IMR-90 (cell line): ENCODE measurements around the gene PLD5. TPM values are rescaled to one million over a fixed set of nuclear protein-coding genes. Genes with fewer than 3 reads are reported as not detected.
A peak's percentile ranks its signal among the peaks of the same experiment; 100 is the strongest.

Source experiments
- ATAC-seq: fragments of 200-7000 bp; cut with Tn5 transposase; 2 replicates; pipeline ENCODE4 v1.9.1; 2020; ENCODE audit warnings: low read depth, mild to moderate bottlenecking, moderate library complexity
- BruUV-seq: library from RNA; stranded (reverse); fragments of 400-500 nt; replicated peaks from 2 replicates; lab custom pipeline; 2021; lab: Mats Ljungman, UMichigan
- CTCF ChIA-PET: fragments of 300-600 bp; formaldehyde crosslinking; extraction: SDS; loops from one replicate; lab custom pipeline; 2021; ENCODE audit warnings: antibody characterized with exemption; lab: Yijun Ruan, JAX
- POLR2A ChIA-PET: fragments of 300-600 bp; sonication (Branson Sonifier 250); formaldehyde crosslinking; loops from one replicate; lab custom pipeline; 2022; ENCODE audit warnings: antibody characterized with exemption; ENCODE audit not compliant: unreplicated experiment; lab: Charles Lee
- DNase-seq: peaks from one replicate; pipeline ENCODE4 v3.0.0; 2013
- H2AFZ ChIP-seq: replicated peaks from 2 replicates; pipeline ENCODE3; 2013; ENCODE audit warnings: low read length, mild to moderate bottlenecking; ENCODE audit not compliant: poor library complexity
- H2AK5ac ChIP-seq: 2 replicates; pipeline ENCODE4 v1.6.1; 2013; ENCODE audit warnings: low read depth, low read length, inconsistent platforms
- H2AK9ac ChIP-seq: replicated peaks from 2 replicates; pipeline ENCODE3; 2013; ENCODE audit warnings: mild to moderate bottlenecking, low read depth, low read length, moderate library complexity; ENCODE audit not compliant: poor library complexity
- H2BK120ac ChIP-seq: 2 replicates; pipeline ENCODE4 v1.6.1; 2013; ENCODE audit warnings: low read depth, low read length, inconsistent platforms
- H2BK15ac ChIP-seq: 3 replicates; pipeline ENCODE4 v1.6.1; 2013; ENCODE audit warnings: low read depth, low read length, inconsistent platforms
- H2BK20ac ChIP-seq: 2 replicates; pipeline ENCODE4 v1.6.1; 2013; ENCODE audit warnings: low read depth, mild to moderate bottlenecking, inconsistent platforms, low read length, moderate library complexity
- H2BK5ac ChIP-seq: 2 replicates; pipeline ENCODE4 v1.6.1; 2013; ENCODE audit warnings: mild to moderate bottlenecking, low read depth, low read length, inconsistent platforms; ENCODE audit not compliant: poor library complexity, severe bottlenecking
- H3K14ac ChIP-seq: replicated peaks from 2 replicates; pipeline ENCODE4 v1.6.1; 2013; ENCODE audit warnings: low read depth, low read length, inconsistent platforms
- H3K18ac ChIP-seq: 2 replicates; pipeline ENCODE4 v1.6.1; 2013; ENCODE audit warnings: low read depth, low read length, control low read depth
- H3K23ac ChIP-seq: 2 replicates; pipeline ENCODE4 v1.6.1; 2013; ENCODE audit warnings: low read depth, low read length, inconsistent platforms
- H3K27ac ChIP-seq: 2 replicates; pipeline ENCODE4 v1.5.1; 2013; ENCODE audit warnings: mild to moderate bottlenecking, control low read depth, low read length; ENCODE audit not compliant: insufficient read depth
- H3K27me3 ChIP-seq: 2 replicates; pipeline ENCODE4 v1.6.1; 2013; ENCODE audit warnings: low read length; ENCODE audit not compliant: control insufficient read depth, insufficient read depth
- H3K36me3 ChIP-seq: 2 replicates; pipeline ENCODE4 v1.6.1; 2013; ENCODE audit warnings: low read length, mixed read lengths; ENCODE audit not compliant: control insufficient read depth, insufficient read depth
- H3K4ac ChIP-seq: 2 replicates; pipeline ENCODE4 v1.6.1; 2013; ENCODE audit warnings: low read depth, low read length, inconsistent platforms
- H3K4me1 ChIP-seq: 2 replicates; pipeline ENCODE4 v1.6.1; 2013; ENCODE audit warnings: low read length, mixed read lengths; ENCODE audit not compliant: control insufficient read depth, insufficient read depth
- H3K4me2 ChIP-seq: 2 replicates; pipeline ENCODE4 v1.6.1; 2013; ENCODE audit warnings: low read depth, mild to moderate bottlenecking, control low read depth, low read length, moderate library complexity
- H3K4me3 ChIP-seq: 2 replicates; pipeline ENCODE4 v1.5.1; 2013; ENCODE audit warnings: low read depth, mild to moderate bottlenecking, control low read depth, low read length, moderate library complexity; ENCODE audit not compliant: insufficient read depth
- H3K56ac ChIP-seq: 2 replicates; pipeline ENCODE4 v1.6.1; 2013; ENCODE audit warnings: low read length, inconsistent platforms; ENCODE audit not compliant: insufficient read depth; ENCODE audit errors: extremely low read depth
- H3K79me1 ChIP-seq, 2 experiments: 2 replicates each; pipeline ENCODE4 v1.6.1; 2013; ENCODE audit warnings: low read length in 2 of 2, inconsistent platforms in 1 of 2, low read depth in 1 of 2
- H3K9ac ChIP-seq: 2 replicates; pipeline ENCODE4 v1.6.1; 2013; ENCODE audit warnings: low read depth, low read length, control low read depth
- H3K9me1 ChIP-seq: 2 replicates; pipeline ENCODE4 v1.6.1; 2013; ENCODE audit warnings: low read length, inconsistent platforms; ENCODE audit not compliant: insufficient read depth
- H3K9me3 ChIP-seq: 2 replicates; pipeline ENCODE4 v1.6.1; 2013; ENCODE audit warnings: low read length; ENCODE audit not compliant: control insufficient read depth, insufficient read depth
- H4K20me1 ChIP-seq: 2 replicates; pipeline ENCODE4 v1.6.1; 2013; ENCODE audit warnings: low read length, inconsistent platforms; ENCODE audit not compliant: insufficient read depth
- H4K5ac ChIP-seq: 2 replicates; pipeline ENCODE4 v1.6.1; 2013; ENCODE audit warnings: mild to moderate bottlenecking, low read depth, low read length, control low read depth
- H4K8ac ChIP-seq, 2 experiments: 2 replicates each; pipeline ENCODE4 v1.6.1; 2013; ENCODE audit warnings: low read depth in 2 of 2, low read length in 2 of 2, control low read depth in 1 of 2, inconsistent platforms in 1 of 2
- H4K91ac ChIP-seq: 2 replicates; pipeline ENCODE4 v1.6.1; 2013; ENCODE audit warnings: low read depth, low read length, inconsistent platforms; ENCODE audit not compliant: insufficient read depth
- BHLHE40 ChIP-seq: fragments of 150-350 bp; IDR thresholded peaks from 2 replicates; pipeline ENCODE4 v1.6.1; 2016; ENCODE audit warnings: mild to moderate bottlenecking, low read depth, low read length
- CTCF ChIP-seq: conservative IDR thresholded peaks from 2 replicates; pipeline ENCODE4 v1.5.1; 2012; ENCODE audit warnings: mild to moderate bottlenecking, low read depth, low read length, improper control_type of control experiment
- FOS ChIP-seq: fragments of 150-350 bp; IDR thresholded peaks from 2 replicates; pipeline ENCODE4 v1.6.1; 2016; ENCODE audit warnings: low read depth, low read length
- MAFK ChIP-seq: IDR thresholded peaks from 2 replicates; pipeline ENCODE4 v1.6.1; 2012; ENCODE audit warnings: low read depth, low read length, improper control_type of control experiment
- POLR2A ChIP-seq: IDR thresholded peaks from 2 replicates; pipeline ENCODE4 v1.6.1; 2012; ENCODE audit warnings: mild to moderate bottlenecking, low read depth, low read length
- SMC3 ChIP-seq: fragments of 150-350 bp; IDR thresholded peaks from 2 replicates; pipeline ENCODE4 v1.6.1; 2016; ENCODE audit warnings: low read depth, mild to moderate bottlenecking, antibody characterized with exemption, low read length, moderate library complexity
- WGBS, 2 experiments: methylation state at CpG; one replicate each; pipeline versions ENCODE4 v1.1.5 to v1.1.7; 2013; ENCODE audit warnings: missing lambda C conversion rate in 2 of 2; ENCODE audit not compliant: insufficient read length in 1 of 2; ENCODE audit errors: extremely low coverage in 2 of 2; 5-methylcytosine and 5-hydroxymethylcytosine counted together
- dilution Hi-C: fragments of 300-500 bp; cut with HindIII; formaldehyde crosslinking; loops from one replicate; pipeline ENCODE4 v1.14.3; 2018; ENCODE audit warnings: low sequenced_read_pairs; ENCODE audit not compliant: unreplicated experiment
- in situ Hi-C: fragments of 300-500 bp; cut with MboI; formaldehyde crosslinking; loops from 3 replicates; pipeline ENCODE4 v1.14.3; 2019; ENCODE audit warnings: low sequenced_read_pairs, inconsistent platforms, mixed read lengths
- intact Hi-C: fragments of 100-400 bp; cut with micrococcal nuclease; formaldehyde crosslinking; loops from 2 replicates; pipeline ENCODE4 v1.10.0; 2022
- polyA plus RNA-seq, 3 experiments: library from polyadenylated mRNA; depleted of rRNA; stranded (reverse); fragments of >200 nt; gene quantifications; 2 replicates each; pipeline ENCODE4 v1.2.3, GENCODE V29; 2012; ENCODE audit warnings: low replicate concordance in 1 of 3
- total RNA-seq: library from RNA; depleted of rRNA; stranded (reverse); fragments of >200 nt; gene quantifications from 2 replicates; pipeline ENCODE4 v1.2.3, GENCODE V29; 2012

Gene PLD5
- total and polyA plus RNA-seq, 2 of the 4 experiments (the other 2 are of a cell fraction): not detected

- Histone ChIP-seq H2AK5ac (no peak overlapping the region), H3K9me3 (peaks cover 3% of the 10 kb centered on the region; the same call in 1 of the 2 replicates), H3K56ac (no peak overlapping the region), H2BK20ac (no peak overlapping the region), H2BK120ac (no peak overlapping the region), H3K4me3 (no peak overlapping the region), H4K8ac (no peak overlapping the region), H3K36me3 (no peaks in the 10 kb centered on the region), H4K91ac (no peak overlapping the region), H2AFZ (no peak overlapping the region), H3K4me2 (no peak overlapping the region), H2AK9ac (no peak overlapping the region), H3K27ac (no peak overlapping the region), H3K9ac (no peak overlapping the region), H2BK15ac (no peak overlapping the region), H4K20me1 (no peaks in the 10 kb centered on the region), H3K23ac (no peak overlapping the region), H3K14ac (no peak overlapping the region), H2BK5ac (no peak overlapping the region), H3K79me1 (no peaks in the 10 kb centered on the region), H3K18ac (no peak overlapping the region), H3K4ac (no peak overlapping the region), H3K9me1 (no peaks in the 10 kb centered on the region), H3K4me1 (no peaks in the 10 kb centered on the region), H4K5ac (no peak overlapping the region), H3K27me3 (no peaks in the 10 kb centered on the region)
- no TSS peak for BruUV-seq
- WGBS, 2 experiments: no CpG with 5 or more reads among the region's 4 CpGs
- CTCF ChIA-PET: no interaction called here
- dilution Hi-C loops: no loop called here
- ATAC-seq (no peak), DNase-seq (no peak)
- intact Hi-C loops: no loop called here
- in situ Hi-C loops: no loop called here
- TF ChIP-seq BHLHE40: no peak
- TF ChIP-seq POLR2A: no peak
- no peak for TF ChIP-seq CTCF
- TF ChIP-seq MAFK: peak; percentile 94
- no peak for TF ChIP-seq SMC3
- no peak for TF ChIP-seq FOS
- POLR2A ChIA-PET: no interaction called here
Observed at GRCh38 chr1:242147096-242147976, 377.2 kb downstream of the PLD5 start.
